ENCODE data around the gene DPP7.
"Not testable (repeated sequence)": the region's sequence is repeated elsewhere in the genome, so short reads cannot be mapped to it uniquely, and the experiment has no call there.

DNA sequence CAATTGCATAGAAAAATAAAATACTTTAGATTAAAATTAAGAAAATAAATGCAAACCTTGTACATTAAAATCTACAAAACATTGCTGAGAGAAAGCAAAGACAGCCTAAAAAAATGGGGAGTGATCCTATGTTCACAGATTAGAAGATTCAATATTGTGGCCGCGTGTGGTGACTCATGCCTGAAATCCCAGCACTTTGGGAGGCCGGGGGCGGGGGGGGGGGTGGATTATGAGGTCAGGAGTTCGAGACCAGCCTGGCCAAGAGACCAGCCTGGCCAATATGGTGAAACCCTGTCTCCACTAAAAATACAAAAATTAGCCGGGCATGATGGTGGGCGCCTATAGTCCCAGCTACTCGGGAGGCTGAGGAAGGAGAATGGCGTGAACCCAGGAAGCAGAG is 20.6 kb upstream of the DPP7 start:
- TF ChIP-seq, protein P1, sequence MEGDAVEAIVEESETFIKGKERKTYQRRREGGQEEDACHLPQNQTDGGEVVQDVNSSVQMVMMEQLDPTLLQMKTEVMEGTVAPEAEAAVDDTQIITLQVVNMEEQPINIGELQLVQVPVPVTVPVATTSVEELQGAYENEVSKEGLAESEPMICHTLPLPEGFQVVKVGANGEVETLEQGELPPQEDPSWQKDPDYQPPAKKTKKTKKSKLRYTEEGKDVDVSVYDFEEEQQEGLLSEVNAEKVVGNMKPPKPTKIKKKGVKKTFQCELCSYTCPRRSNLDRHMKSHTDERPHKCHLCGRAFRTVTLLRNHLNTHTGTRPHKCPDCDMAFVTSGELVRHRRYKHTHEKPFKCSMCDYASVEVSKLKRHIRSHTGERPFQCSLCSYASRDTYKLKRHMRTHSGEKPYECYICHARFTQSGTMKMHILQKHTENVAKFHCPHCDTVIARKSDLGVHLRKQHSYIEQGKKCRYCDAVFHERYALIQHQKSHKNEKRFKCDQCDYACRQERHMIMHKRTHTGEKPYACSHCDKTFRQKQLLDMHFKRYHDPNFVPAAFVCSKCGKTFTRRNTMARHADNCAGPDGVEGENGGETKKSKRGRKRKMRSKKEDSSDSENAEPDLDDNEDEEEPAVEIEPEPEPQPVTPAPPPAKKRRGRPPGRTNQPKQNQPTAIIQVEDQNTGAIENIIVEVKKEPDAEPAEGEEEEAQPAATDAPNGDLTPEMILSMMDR (IDR thresholded peaks at IDR 0.05; ENCODE audit: insufficient read depth, low read length, poor library complexity, severe bottlenecking) = not testable (repeated sequence)
- TF ChIP-seq EZH2phosphoT487 (conservative IDR thresholded peaks at IDR 0.05; ENCODE audit: low read length) = not testable (repeated sequence)

Data from SU-DHL-6 (cell line).